Measurements from ENCODE around the gene TFAP2B. TPM values are rescaled to one million over a fixed set of nuclear protein-coding genes. Genes with fewer than 3 reads are reported as not detected.

TFAP2B gene
- total and polyA plus RNA-seq, 7 donors = not detected

- no peak for TF ChIP-seq CTCF (IDR thresholded peaks at IDR 0.05)
- no peak overlapping the region for H3K27ac ChIP-seq
- H3K36me3 ChIP-seq (ENCODE audit: insufficient read depth in 1 of 2, low read depth in 1 of 2) = no peaks in the 10 kb centered on the region
- intact Hi-C loops (cut with DNase I) = no loop called here
- H3K27me3 ChIP-seq (ENCODE audit: insufficient read depth in 3 of 3, low read length in 2 of 3) = no peaks in the 10 kb centered on the region
- WGBS, 3 donors = 19 to 34% (median 30%) methylated on average over 3 of the region's 3 CpGs
- no peak overlapping the region for H3K4me3 ChIP-seq
- no peaks in the 10 kb centered on the region for H3K4me1 ChIP-seq
- DNase-seq = no peak
- no peaks in the 10 kb centered on the region for H3K9me3 ChIP-seq
- no peak for ATAC-seq
These were observed 43.5 kb downstream of the TFAP2B start for GRCh38 chr6:50862176-50862575.

GRCh38 chr6:50864601-50865000 lies 45.9 kb downstream of the TFAP2B start:
- WGBS, 3 donors = 11 to 27% (median 22%) methylated on average over 1 of the region's 1 CpG
- intact Hi-C loops (cut with DNase I) = no loop called here
- no peak for TF ChIP-seq CTCF (IDR thresholded peaks at IDR 0.05)

GRCh38 chr6:50868466-50868865 lies 49.8 kb downstream of the TFAP2B start:
- intact Hi-C loops (cut with DNase I) = no loop called here
- DNase-seq (no peak), ATAC-seq (no peak)
- H3K27ac ChIP-seq = no peak overlapping the region
- H3K4me1 ChIP-seq = no peaks in the 10 kb centered on the region
- no peaks in the 10 kb centered on the region for H3K36me3 ChIP-seq (ENCODE audit: insufficient read depth in 1 of 2, low read depth in 1 of 2)
- WGBS, 3 donors = 94 to 97% (median 95%) methylated on average over 1 of the region's 1 CpG
- H3K27me3 ChIP-seq (ENCODE audit: insufficient read depth in 3 of 3, low read length in 2 of 3) = no peaks in the 10 kb centered on the region
- TF ChIP-seq CTCF (IDR thresholded peaks at IDR 0.05) = no peak
- H3K9me3 ChIP-seq = no peaks in the 10 kb centered on the region
- no peak overlapping the region for H3K4me3 ChIP-seq

More at GRCh38 chr6:50864601-50865000, 45.9 kb downstream of the TFAP2B start:
- Histone ChIP-seq H3K27ac (no peak overlapping the region), H3K27me3 (ENCODE audit: insufficient read depth in 3 of 3, low read length in 2 of 3) (no peaks in the 10 kb centered on the region), H3K4me3 (no peak overlapping the region), H3K36me3 (ENCODE audit: insufficient read depth in 1 of 2, low read depth in 1 of 2) (no peaks in the 10 kb centered on the region), H3K4me1 (no peaks in the 10 kb centered on the region), H3K9me3 (no peaks in the 10 kb centered on the region)
- DNase-seq = no peak
- no peak for ATAC-seq

GRCh38 chr6:50873167-50873566 lies 54.5 kb downstream of the TFAP2B start:
- no peak overlapping the region for H3K4me3 ChIP-seq
- no peaks in the 10 kb centered on the region for H3K36me3 ChIP-seq (ENCODE audit: insufficient read depth in 1 of 2, low read depth in 1 of 2)
- intact Hi-C loops (cut with DNase I) = no loop called here
- WGBS, 3 donors = 61 to 79% (median 73%) methylated on average over 1 of the region's 1 CpG
- no peaks in the 10 kb centered on the region for H3K4me1 ChIP-seq
- TF ChIP-seq CTCF (IDR thresholded peaks at IDR 0.05) = no peak
- H3K27ac ChIP-seq = no peak overlapping the region
- no peak for DNase-seq
- no peaks in the 10 kb centered on the region for H3K9me3 ChIP-seq
- ATAC-seq = no peak
- H3K27me3 ChIP-seq (ENCODE audit: insufficient read depth in 3 of 3, low read length in 2 of 3) = no peaks in the 10 kb centered on the region

- TF ChIP-seq CTCF (IDR thresholded peaks at IDR 0.05) = no peak
- DNase-seq = no peak
- no peak overlapping the region for H3K27ac ChIP-seq
- H3K4me1 ChIP-seq = no peaks in the 10 kb centered on the region
- no peak for ATAC-seq
- intact Hi-C loops (cut with DNase I) = no loop called here
- no peak overlapping the region for H3K4me3 ChIP-seq
- no peaks in the 10 kb centered on the region for H3K36me3 ChIP-seq (ENCODE audit: insufficient read depth in 1 of 2, low read depth in 1 of 2)
- H3K9me3 ChIP-seq = no peaks in the 10 kb centered on the region
- WGBS, 3 donors = 47 to 64% (median 55%) methylated on average over 3 of the region's 3 CpGs
- H3K27me3 ChIP-seq (ENCODE audit: insufficient read depth in 3 of 3, low read length in 2 of 3) = no peaks in the 10 kb centered on the region
These were observed 65.7 kb downstream of the TFAP2B start for GRCh38 chr6:50884364-50884763.

All from psoas muscle (tissue), 8 donors.